ENCODE measurements around the gene ADGRB3. TPM values are rescaled to one million over a fixed set of nuclear protein-coding genes. Genes with fewer than 3 reads are reported as not detected.

Gene ADGRB3
- total RNA-seq, 6 donors from 2014 or later: 1.1 to 7.3 (median 3.0) TPM

DNA sequence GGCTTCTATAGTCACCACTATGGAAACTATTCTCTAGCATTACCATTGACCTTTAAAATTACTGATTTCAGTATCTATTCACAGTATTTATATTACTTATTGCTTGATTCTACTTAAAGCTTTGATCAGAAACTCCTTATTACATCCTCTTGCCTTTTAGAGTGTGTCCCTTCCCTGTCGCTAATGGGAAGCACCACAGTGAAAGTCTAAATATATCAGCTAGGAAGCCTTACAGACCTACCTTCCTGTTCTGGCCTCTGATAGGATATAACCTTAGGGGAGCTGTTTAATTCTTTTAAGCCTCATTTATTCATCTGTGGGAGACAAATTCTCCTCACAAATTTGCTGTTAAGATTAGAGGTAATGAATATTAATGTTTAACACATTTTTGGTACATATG is 122.7 kb downstream of the ADGRB3 start:
- no peak overlapping the region for H3K4me3 ChIP-seq
- no peaks in the 10 kb centered on the region for H3K4me1 ChIP-seq
- TF ChIP-seq EP300 (IDR thresholded peaks at IDR 0.05) (no peak), POLR2AphosphoS5 (IDR thresholded peaks at IDR 0.05) (no peak), POLR2A (IDR thresholded peaks at IDR 0.05) (no peak)
- TF ChIP-seq, protein P1, sequence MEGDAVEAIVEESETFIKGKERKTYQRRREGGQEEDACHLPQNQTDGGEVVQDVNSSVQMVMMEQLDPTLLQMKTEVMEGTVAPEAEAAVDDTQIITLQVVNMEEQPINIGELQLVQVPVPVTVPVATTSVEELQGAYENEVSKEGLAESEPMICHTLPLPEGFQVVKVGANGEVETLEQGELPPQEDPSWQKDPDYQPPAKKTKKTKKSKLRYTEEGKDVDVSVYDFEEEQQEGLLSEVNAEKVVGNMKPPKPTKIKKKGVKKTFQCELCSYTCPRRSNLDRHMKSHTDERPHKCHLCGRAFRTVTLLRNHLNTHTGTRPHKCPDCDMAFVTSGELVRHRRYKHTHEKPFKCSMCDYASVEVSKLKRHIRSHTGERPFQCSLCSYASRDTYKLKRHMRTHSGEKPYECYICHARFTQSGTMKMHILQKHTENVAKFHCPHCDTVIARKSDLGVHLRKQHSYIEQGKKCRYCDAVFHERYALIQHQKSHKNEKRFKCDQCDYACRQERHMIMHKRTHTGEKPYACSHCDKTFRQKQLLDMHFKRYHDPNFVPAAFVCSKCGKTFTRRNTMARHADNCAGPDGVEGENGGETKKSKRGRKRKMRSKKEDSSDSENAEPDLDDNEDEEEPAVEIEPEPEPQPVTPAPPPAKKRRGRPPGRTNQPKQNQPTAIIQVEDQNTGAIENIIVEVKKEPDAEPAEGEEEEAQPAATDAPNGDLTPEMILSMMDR (IDR thresholded peaks at IDR 0.05): no peak
- DNase-seq (no peak), ATAC-seq (ENCODE audit: low FRiP score in 2 of 2) (no peak)
- H3K27me3 ChIP-seq: no peaks in the 10 kb centered on the region
- H3K9me3 ChIP-seq: no peaks in the 10 kb centered on the region
- H3K27ac ChIP-seq: no peak overlapping the region
- no peaks in the 10 kb centered on the region for H3K36me3 ChIP-seq
- WGBS, 2 donors: 50 to 70% methylated on average over 1 of the region's 1 CpG

DNA sequence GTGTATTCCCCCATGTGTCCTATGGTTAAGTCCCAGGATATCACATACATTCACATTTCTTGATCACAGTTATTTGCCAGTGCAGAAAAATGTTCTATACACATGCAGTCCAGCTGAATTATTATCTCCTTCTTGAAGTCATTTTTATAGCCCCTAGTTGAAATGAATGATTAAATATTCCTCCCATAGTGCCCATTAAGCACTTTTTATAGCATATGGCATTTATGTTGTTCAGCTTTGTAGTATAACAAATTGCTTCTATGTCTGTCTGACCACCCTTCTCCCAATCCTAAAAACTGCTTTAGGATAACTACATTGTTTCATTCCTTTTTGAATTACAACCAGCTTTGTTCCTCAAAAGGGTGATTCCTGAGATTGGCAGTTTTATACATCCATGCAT is 123.5 kb downstream of the ADGRB3 start:
- H3K27me3 ChIP-seq: no peaks in the 10 kb centered on the region
- H3K4me3 ChIP-seq: no peak overlapping the region
- H3K27ac ChIP-seq: no peak overlapping the region
- no peaks in the 10 kb centered on the region for H3K36me3 ChIP-seq
- TF ChIP-seq POLR2AphosphoS5 (IDR thresholded peaks at IDR 0.05) (no peak), POLR2A (IDR thresholded peaks at IDR 0.05) (no peak), EP300 (IDR thresholded peaks at IDR 0.05) (no peak)
- TF ChIP-seq, protein P1 (IDR thresholded peaks at IDR 0.05): no peak
- ATAC-seq (ENCODE audit: low FRiP score in 2 of 2) (no peak), DNase-seq (no peak)
- H3K4me1 ChIP-seq: no peaks in the 10 kb centered on the region
- H3K9me3 ChIP-seq: no peaks in the 10 kb centered on the region

DNA sequence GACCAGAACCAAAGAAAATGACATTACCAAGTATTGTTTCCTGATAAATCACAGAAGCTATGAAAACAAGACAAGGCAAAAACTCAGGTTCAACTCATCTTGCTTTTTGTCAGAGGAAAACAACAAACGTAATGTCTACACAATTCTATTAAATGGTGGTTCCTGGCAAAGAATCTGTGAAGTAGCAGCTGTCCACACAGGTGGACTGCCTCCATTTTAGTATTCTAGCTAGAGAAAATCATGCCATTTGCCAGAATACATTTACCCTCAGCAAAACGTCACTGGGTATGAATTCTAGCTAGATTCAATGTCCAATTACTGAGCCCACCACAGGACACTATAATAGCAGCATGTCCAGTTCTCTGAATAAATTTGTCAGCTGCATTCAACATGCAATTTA is 125.4 kb downstream of the ADGRB3 start:
- ATAC-seq (ENCODE audit: low FRiP score in 2 of 2) (no peak), DNase-seq (no peak)
- 62 to 86% methylated on average over 2 of the region's 2 CpGs for WGBS, 2 donors
- Histone ChIP-seq H3K9me3 (no peaks in the 10 kb centered on the region), H3K36me3 (no peaks in the 10 kb centered on the region), H3K27me3 (no peaks in the 10 kb centered on the region), H3K27ac (no peak overlapping the region), H3K4me3 (no peak overlapping the region), H3K4me1 (no peaks in the 10 kb centered on the region)
- TF ChIP-seq, protein P1 (IDR thresholded peaks at IDR 0.05): no peak

DNA sequence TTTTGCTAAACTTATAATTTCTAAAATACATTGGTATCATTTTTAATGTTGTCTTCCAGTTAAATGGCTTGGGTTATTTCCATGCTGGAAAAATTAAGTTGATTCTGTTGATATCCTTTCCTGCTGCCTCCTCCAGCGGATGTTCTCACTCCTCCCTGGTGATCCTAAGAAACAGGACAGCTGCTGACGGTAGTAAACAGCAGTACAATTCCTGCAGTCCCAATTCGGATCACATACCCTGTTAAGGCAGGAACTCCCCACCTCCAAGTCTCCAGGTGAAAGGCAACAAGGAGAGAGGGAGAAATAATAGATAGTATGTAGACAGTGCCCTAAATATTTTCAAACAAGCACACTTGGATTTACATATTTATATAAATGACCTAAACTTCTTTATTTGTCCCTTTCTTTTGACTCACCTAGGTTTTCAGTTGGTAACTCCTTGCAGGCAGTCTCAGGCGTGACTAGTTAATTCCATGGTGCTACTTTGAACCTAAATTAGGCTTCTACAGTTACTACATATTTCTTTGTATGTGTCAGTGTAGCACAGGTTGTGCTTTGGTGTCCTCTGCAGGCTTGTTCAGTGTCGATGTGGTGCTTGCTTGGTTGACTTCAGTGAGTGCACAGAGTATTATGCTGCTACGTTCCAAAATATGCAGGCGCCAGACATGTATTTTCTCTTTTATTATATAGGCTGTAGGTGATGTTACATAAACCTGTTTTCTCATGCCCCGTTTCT is 126.0 kb downstream of the ADGRB3 start:
- Histone ChIP-seq H3K4me1 (no peaks in the 10 kb centered on the region), H3K36me3 (no peaks in the 10 kb centered on the region), H3K9me3 (no peaks in the 10 kb centered on the region), H3K27me3 (no peaks in the 10 kb centered on the region), H3K27ac (no peak overlapping the region), H3K4me3 (no peak overlapping the region)
- WGBS, 2 donors: 73 to 80% methylated on average over 8 of the region's 8 CpGs
- no peak for ATAC-seq (ENCODE audit: low FRiP score in 2 of 2)
- no peak for DNase-seq
- TF ChIP-seq EP300 (IDR thresholded peaks at IDR 0.05): no peak
- TF ChIP-seq, protein P1 (IDR thresholded peaks at IDR 0.05): no peak
- no peak for TF ChIP-seq POLR2A (IDR thresholded peaks at IDR 0.05)
- no peak for TF ChIP-seq POLR2AphosphoS5 (IDR thresholded peaks at IDR 0.05)

DNA sequence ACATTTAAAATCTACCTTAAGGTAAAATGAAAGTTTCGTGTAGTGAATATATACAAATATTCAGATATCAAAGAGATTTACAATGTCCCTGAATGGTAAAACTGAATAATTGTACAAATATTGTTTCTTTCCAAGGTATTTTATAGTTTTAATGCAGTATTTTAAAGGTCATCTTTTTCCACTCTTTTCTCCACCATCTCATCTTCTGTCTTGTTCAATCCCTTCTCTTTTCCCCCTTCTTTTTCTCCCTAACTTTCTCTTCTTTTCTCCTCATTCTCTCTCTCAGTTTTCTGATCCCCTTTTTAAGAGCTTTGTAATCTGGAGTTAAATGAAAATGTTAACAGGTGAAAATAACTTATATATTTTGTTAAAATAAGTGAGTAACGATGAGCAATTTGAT is 126.9 kb downstream of the ADGRB3 start:
- H3K9me3 ChIP-seq: no peaks in the 10 kb centered on the region
- WGBS, 2 donors: 79 to 82% methylated on average over 2 of the region's 2 CpGs
- TF ChIP-seq POLR2A (IDR thresholded peaks at IDR 0.05) (no peak), EP300 (IDR thresholded peaks at IDR 0.05) (no peak)
- TF ChIP-seq, protein P1 (IDR thresholded peaks at IDR 0.05): no peak
- DNase-seq: no peak
- no peaks in the 10 kb centered on the region for H3K4me1 ChIP-seq
- H3K27me3 ChIP-seq: no peaks in the 10 kb centered on the region
- no peak overlapping the region for H3K27ac ChIP-seq
- no peak for ATAC-seq (ENCODE audit: low FRiP score in 2 of 2)
- no peak overlapping the region for H3K4me3 ChIP-seq
- no peaks in the 10 kb centered on the region for H3K36me3 ChIP-seq

Measured in upper lobe of left lung (tissue), 6 donors.